Endothelial cell of umbilical vein (primary cell): ENCODE measurements around the gene CCDC12. TPM values are rescaled to one million over a fixed set of nuclear protein-coding genes. Genes with fewer than 3 reads are reported as not detected.

Experiments
- BruUV-seq: library from RNA; stranded (reverse); fragments of 400-500 nt; replicated peaks from 2 replicates; lab custom pipeline; 2021; lab: Mats Ljungman, UMichigan
- CTCF ChIA-PET: fragments of 300-600, 350-600 bp; sonication (Branson Sonifier 250); formaldehyde crosslinking; loops from one replicate; lab custom pipeline; 2021; ENCODE audit warnings: antibody characterized with exemption, inconsistent platforms; lab: Charles Lee
- POLR2A ChIA-PET: fragments of 300-600, 350-600 bp; sonication (Branson Sonifier 250); formaldehyde crosslinking; loops from one replicate; lab custom pipeline; 2021; ENCODE audit warnings: antibody characterized with exemption, inconsistent platforms; lab: Charles Lee
- DNase-seq: peaks from one replicate; pipeline ENCODE4 v3.0.0-alpha.2; 2011; ENCODE audit warnings: low read depth, low spot score
- FAIRE-seq: peaks from 2 replicates; lab custom pipeline; 2011; peaks lifted over from hg19 to GRCh38; lab: Jason Lieb, UNC
- H2AFZ ChIP-seq: 2 replicates; pipeline ENCODE4 v1.6.0; 2012; ENCODE audit warnings: low read depth, low read length, control low read depth, inconsistent platforms
- H3K27ac ChIP-seq: 2 replicates; pipeline ENCODE4 v1.5.1; 2011; ENCODE audit warnings: low read depth, mild to moderate bottlenecking, control low read depth, low read length, moderate library complexity; ENCODE audit not compliant: insufficient read depth
- H3K27me3 ChIP-seq, 2 experiments: 2 replicates each; pipeline versions ENCODE4 v1.6.0 to v1.6.1; 2011; ENCODE audit warnings: low read length in 2 of 2, mixed read lengths in 1 of 2; ENCODE audit not compliant: control insufficient read depth in 2 of 2, insufficient read depth in 2 of 2
- H3K36me3 ChIP-seq, 2 experiments: 2 replicates in 1 of 2; 3 replicates in 1 of 2; pipeline ENCODE4 v1.5.1; 2011; ENCODE audit warnings: low read length in 2 of 2, mild to moderate bottlenecking in 1 of 2, moderate library complexity in 1 of 2; ENCODE audit not compliant: control insufficient read depth in 2 of 2, insufficient read depth in 2 of 2; ENCODE audit errors: extremely low read depth in 1 of 2
- H3K4me1 ChIP-seq: 3 replicates; pipeline ENCODE4 v1.5.1; 2011; ENCODE audit warnings: mild to moderate bottlenecking, low read length; ENCODE audit not compliant: control insufficient read depth, insufficient read depth; ENCODE audit errors: extremely low read depth
- H3K4me2 ChIP-seq: 2 replicates; pipeline ENCODE4 v1.6.1; 2011; ENCODE audit warnings: low read length, control low read depth, mixed read lengths; ENCODE audit not compliant: insufficient read depth
- H3K4me3 ChIP-seq, 3 experiments: fragments of 200-600 bp in 1 of 3; sonication (generic), shearing (Covaris generic) in 1 of 3; replicated peaks in 1 of 3; 2 replicates each; pipeline ENCODE4 v1.5.1; 2011 to 2016; ENCODE audit warnings: control low read depth in 3 of 3, low read length in 3 of 3, mild to moderate bottlenecking in 2 of 3, inconsistent platforms in 1 of 3, low read depth in 1 of 3, moderate library complexity in 1 of 3; ENCODE audit not compliant: insufficient read depth in 1 of 3
- H3K79me2 ChIP-seq: 2 replicates; pipeline ENCODE4 v1.6.0; 2012; ENCODE audit warnings: low read length, inconsistent platforms; ENCODE audit not compliant: control insufficient read depth, insufficient read depth
- H3K9ac ChIP-seq: replicated peaks from 2 replicates; pipeline ENCODE3; 2011; ENCODE audit warnings: low read length, control low read depth; ENCODE audit not compliant: insufficient read depth; ENCODE audit errors: extremely low read depth
- H3K9me1 ChIP-seq: replicated peaks from 3 replicates; pipeline ENCODE4 v1.6.0; 2011; ENCODE audit warnings: mild to moderate bottlenecking, low read length; ENCODE audit not compliant: control insufficient read depth, insufficient read depth; ENCODE audit errors: extremely low read depth
- H3K9me3 ChIP-seq: replicated peaks from 2 replicates; pipeline ENCODE4 v1.5.1; 2012; ENCODE audit warnings: low read length, inconsistent platforms; ENCODE audit not compliant: control insufficient read depth, insufficient read depth
- H4K20me1 ChIP-seq: replicated peaks from 2 replicates; pipeline ENCODE3; 2011; ENCODE audit warnings: mild to moderate bottlenecking, low read length; ENCODE audit not compliant: control insufficient read depth, insufficient read depth; ENCODE audit errors: extremely low read depth
- CTCF ChIP-seq, 2 donors: IDR thresholded peaks; 1 replicate in 1 of 2; 2 replicates in 1 of 2; pipeline ENCODE4 v1.5.1; 2011; ENCODE audit warnings: low read length in 2 of 2, mild to moderate bottlenecking in 2 of 2, moderate library complexity in 2 of 2, control low read depth in 1 of 2, inconsistent platforms in 1 of 2, low read depth in 1 of 2; ENCODE audit not compliant: insufficient read depth in 1 of 2; ENCODE audit errors: extremely low read depth in 1 of 2
- EZH2 ChIP-seq: IDR thresholded peaks from 2 replicates; pipeline ENCODE4 v1.6.1; 2012; ENCODE audit warnings: borderline replicate concordance, low read depth, mild to moderate bottlenecking, moderate library complexity, low read length, inconsistent platforms; ENCODE audit not compliant: severe bottlenecking
- FOS ChIP-seq: IDR thresholded peaks from 2 replicates; pipeline ENCODE4 v1.6.1; 2011; ENCODE audit warnings: mild to moderate bottlenecking, low read length, moderate library complexity, borderline replicate concordance; ENCODE audit not compliant: insufficient read depth
- GATA2 ChIP-seq: IDR thresholded peaks from 2 replicates; pipeline ENCODE4 v1.7.0; 2011; ENCODE audit warnings: low read depth, mild to moderate bottlenecking, moderate library complexity, mixed read lengths, low read length; ENCODE audit not compliant: insufficient read length, insufficient read depth
- MYC ChIP-seq: IDR thresholded peaks from one replicate; pipeline ENCODE4 v1.6.1; 2011; ENCODE audit warnings: mild to moderate bottlenecking, low read depth, low read length
- POLR2AphosphoS5 ChIP-seq: IDR thresholded peaks from 2 replicates; pipeline ENCODE4 v1.6.1; 2012; ENCODE audit warnings: low read depth, mild to moderate bottlenecking, control low read depth, low read length, moderate library complexity; ENCODE audit not compliant: insufficient read depth
- dilution Hi-C: fragments of 300-500 bp; cut with MboI; formaldehyde crosslinking; loops from one replicate; pipeline ENCODE4 v1.15.0; 2019; ENCODE audit warnings: low sequenced_read_pairs; ENCODE audit not compliant: extremely low pct_ligation_motif_present
- intact Hi-C: fragments of 100-400 bp; cut with micrococcal nuclease; formaldehyde crosslinking; loops from one replicate; pipeline ENCODE4 v1.10.0; 2022
- polyA plus RNA-seq, 4 experiments: library from polyadenylated mRNA; depleted of rRNA in 3 of 4; stranded (reverse) in 3 of 4; unstranded in 1 of 4; fragments of >200 nt; gene quantifications; 2 replicates each; pipeline versions ENCODE4 v1.2.1 to v1.2.3, GENCODE V29; 2011 to 2012; ENCODE audit warnings: missing spikeins in 1 of 4
- total RNA-seq: library from RNA; stranded (reverse); gene quantifications from 2 replicates; pipeline ENCODE4 v1.2.3, GENCODE V29; 2021

The CCDC12 gene
- total and polyA plus RNA-seq, 2 donors (not counting 3 experiments of a cell fraction or from before 2014, with no cell fraction given) = 35.1 to 50.5 TPM

DNA sequence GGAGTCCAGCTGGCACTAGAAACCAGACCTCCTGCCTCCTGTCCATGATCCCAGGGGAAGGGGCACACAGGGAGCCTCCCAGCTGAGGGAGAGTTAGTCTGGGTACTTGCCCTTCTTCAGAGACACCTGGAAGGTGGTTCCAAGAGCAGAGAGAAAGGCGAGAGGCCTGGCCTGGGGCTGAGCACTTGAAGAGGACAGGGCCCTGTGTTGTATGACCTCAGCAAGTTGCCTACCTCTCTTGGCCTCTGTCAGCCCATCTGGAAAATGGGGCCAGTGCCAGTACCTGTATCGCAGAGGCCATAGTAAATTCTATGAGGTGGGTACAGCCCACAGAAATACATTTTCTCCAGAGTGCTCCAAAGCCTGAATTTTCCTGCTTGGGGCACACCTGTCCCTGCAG lies 79.5 kb downstream of the CCDC12 start:
- H3K79me2 ChIP-seq = no peaks in the 10 kb centered on the region
- DNase-seq = no peak
- dilution Hi-C loops = no loop called here

More for the DNA sequence above, 79.5 kb downstream of the CCDC12 start:
- no peaks in the 10 kb centered on the region for H3K9me1 ChIP-seq
- H4K20me1 ChIP-seq = no peaks in the 10 kb centered on the region
- H3K4me1 ChIP-seq = peaks cover 6% of the 10 kb centered on the region
- no peak overlapping the region for H3K4me2 ChIP-seq
- H3K27me3 ChIP-seq = no peaks in the 10 kb centered on the region
- no peak overlapping the region for H3K9ac ChIP-seq
- no peak overlapping the region for H3K4me3 ChIP-seq
- H2AFZ ChIP-seq = no peak overlapping the region
- H3K9me3 ChIP-seq = no peaks in the 10 kb centered on the region
- no peaks in the 10 kb centered on the region for H3K36me3 ChIP-seq
- FAIRE-seq = no peak
- H3K27ac ChIP-seq = no peak overlapping the region
- ChIA-PET POLR2A (no interaction called here), CTCF (interaction anchor here (1.0 to 2.3 kb wide), 2 partner anchors 13 to 226 kb away, joined by 3 to 8 read pairs; no protein-coding TSS in a partner anchor)
- TF ChIP-seq CTCF (IDR thresholded peaks at IDR 0.05; ENCODE audit: extremely low read depth in 1 of 2, insufficient read depth in 1 of 2, low read depth in 1 of 2, low read length in 2 of 2) (no peak), FOS (no peak), POLR2AphosphoS5 (no peak), EZH2 (no peak), MYC (no peak), GATA2 (no peak)
- intact Hi-C loops = loop anchor here (10.0 kb wide), 1 partner anchor 412 kb away; no protein-coding TSS in a partner anchor
- BruUV-seq = no TSS peak
